GM23248 (cell line): ENCODE data around the gene OPHN1.

Experiments used
- EZH2 ChIP-seq: fragments of 200-600 bp; sonication (generic); IDR thresholded peaks from 2 replicates; pipeline ENCODE4 v1.6.1; 2018; ENCODE audit warnings: antibody characterized with exemption, mild to moderate bottlenecking; ENCODE audit not compliant: insufficient read depth, poor library complexity, severe bottlenecking
- EZH2phosphoT487 ChIP-seq: fragments of 200-600 bp; sonication (generic); IDR thresholded peaks from 2 replicates; pipeline ENCODE4 v1.6.1; 2018; ENCODE audit warnings: antibody characterized with exemption, moderate library complexity, mild to moderate bottlenecking, low read depth; ENCODE audit not compliant: insufficient read depth

DNA sequence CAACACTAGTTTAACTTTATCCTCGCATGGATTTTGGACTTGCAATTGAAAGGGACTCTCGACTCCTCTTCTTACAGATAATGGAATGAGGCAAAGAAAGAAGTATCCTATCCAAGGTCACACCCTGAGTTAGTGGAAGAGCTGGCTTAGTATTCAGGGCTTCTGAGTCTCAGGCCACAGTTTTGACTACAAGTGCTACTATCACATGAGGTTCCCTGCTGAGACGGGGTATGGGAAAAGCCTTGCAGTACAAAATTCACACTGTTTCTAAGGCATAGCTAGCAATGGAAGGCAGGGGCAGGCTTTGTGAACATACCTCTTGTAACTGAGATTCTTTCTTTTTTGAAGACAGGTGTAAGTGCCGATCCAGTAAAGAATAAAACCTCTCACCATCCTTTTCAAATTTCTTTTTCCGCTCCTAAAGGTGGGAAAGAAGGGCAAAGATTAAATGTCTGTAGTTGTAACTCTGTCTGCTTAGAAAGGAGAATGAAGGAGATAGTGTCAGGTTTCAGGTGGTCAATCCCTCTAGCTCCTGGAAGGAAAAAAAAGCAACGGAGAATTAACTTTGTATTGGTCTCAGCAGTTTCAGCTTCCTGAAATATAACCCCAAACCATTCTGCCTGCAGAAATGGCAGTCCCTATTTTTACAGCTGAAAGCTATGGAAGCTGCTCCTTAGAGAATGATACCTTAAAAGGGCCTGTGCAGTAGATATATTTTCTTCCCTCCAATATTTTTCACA lies 199.0 kb downstream of the OPHN1 start:
- TF ChIP-seq EZH2 (no peak), EZH2phosphoT487 (no peak)
